HG02840 (cell line): ENCODE measurements around the gene XIRP2.

Experiments used
- ATAC-seq: cut with Tn5 transposase; IDR thresholded peaks from one replicate; pipeline ENCODE4 v1.9.1; 2021; ENCODE audit warnings: mild to moderate bottlenecking, moderate library complexity, moderate number of reproducible peaks; ENCODE audit not compliant: unreplicated experiment, low FRiP score

Gene XIRP2

DNA sequence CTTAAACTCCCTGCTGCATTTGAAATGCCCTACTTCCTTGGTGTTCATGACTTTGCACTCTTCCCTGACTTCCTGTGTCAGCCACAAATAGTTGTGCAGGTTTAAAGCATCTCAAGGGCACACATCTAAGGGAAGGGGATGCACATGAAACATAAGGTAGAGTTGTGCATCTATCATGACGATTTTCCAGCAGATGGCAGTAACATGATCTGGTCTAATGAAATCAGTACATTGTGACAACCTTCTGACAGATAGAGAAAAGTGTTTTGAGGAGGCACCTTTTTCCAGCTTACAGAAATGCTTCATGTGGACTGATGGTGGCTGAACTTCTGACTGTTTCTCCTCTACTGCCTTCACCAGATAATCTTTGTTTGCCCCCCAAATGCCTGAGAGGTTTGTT is 238.9 kb downstream of the XIRP2 start:
- no peak for ATAC-seq

DNA sequence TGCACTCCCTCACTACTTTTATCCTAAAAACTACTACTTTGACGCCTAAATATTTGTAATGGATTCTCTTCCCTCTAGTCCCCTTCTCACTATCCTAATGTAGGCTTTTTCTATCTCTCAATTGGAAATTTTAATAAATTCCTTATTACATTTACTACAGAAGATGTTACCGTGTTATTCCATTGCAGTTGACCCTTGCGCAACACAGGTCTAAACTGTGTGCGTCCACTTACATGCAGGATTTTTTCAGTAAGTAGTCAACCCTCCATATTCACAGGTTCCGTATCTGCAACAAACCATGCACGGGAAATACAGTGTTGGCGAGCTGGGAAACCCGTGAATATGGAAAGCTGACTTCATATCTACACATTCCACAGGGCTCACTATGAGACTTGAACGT is 239.8 kb downstream of the XIRP2 start:
- ATAC-seq = no peak

DNA sequence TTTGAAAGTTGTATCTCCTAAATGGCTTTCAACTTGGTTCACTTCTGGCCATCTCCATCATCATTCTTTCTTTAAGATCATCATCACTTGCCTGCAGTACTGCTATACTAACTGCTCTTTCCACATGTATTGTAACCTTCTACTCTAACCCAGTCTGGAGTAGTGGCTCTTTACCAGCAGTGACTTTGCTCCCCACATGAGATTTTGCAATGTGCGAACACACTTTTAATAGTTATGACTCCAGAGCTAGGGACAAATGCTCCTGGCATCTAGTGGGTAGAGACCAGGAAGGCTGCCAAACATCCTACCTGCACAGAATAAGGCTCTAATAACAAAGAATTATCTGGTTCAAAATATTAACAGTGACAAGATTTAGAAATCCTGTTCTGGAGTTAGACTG is 243.8 kb downstream of the XIRP2 start:
- ATAC-seq = no peak

DNA sequence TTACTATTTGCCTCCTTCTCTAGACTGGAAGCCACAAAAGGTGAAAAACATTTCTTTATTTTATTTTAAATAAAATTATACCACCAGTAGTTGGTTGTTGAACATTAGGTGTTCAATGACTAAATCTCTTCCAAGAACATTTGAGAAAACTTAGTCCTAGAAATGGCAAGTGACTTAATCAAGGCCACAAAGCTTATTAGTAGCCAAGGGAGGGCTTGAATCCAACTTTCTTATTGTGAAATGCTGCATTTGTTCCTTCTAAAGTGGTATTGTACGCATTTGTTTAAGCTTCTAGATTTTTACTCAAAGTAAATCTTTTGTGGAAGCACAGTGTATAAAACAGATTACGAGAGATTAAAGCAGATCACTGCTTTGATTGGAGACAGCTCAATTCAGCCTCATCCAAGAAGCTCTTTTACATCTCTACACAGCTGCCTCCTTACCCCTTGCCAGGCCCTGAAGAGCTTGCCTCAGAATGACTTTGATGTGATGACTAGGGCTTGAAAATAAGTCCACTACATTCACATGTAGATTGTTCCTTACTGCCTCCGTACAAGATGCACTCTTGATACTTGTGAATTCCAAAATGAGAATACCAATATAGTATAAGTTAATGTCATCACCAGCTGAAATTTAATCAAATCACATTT is 244.8 kb downstream of the XIRP2 start:
- ATAC-seq = no peak

DNA sequence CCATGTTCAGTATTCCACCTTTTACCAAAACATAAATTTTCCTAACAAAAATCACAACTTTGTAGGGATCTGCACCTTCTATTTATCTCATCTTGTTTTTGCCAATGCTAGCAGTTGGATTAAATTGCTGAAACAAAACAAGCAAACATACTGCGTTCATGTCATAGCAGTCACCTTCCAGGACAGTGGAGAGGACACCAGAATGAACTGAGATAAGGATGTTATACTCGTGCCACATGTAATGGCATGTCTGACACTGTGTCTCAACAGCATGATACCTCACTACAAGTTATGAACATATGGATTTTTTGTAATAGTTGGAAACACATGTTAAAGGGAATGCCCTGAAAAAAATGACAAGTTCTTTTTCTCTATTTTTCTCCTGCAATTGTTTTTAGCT is 245.3 kb downstream of the XIRP2 start:
- ATAC-seq = no peak

DNA sequence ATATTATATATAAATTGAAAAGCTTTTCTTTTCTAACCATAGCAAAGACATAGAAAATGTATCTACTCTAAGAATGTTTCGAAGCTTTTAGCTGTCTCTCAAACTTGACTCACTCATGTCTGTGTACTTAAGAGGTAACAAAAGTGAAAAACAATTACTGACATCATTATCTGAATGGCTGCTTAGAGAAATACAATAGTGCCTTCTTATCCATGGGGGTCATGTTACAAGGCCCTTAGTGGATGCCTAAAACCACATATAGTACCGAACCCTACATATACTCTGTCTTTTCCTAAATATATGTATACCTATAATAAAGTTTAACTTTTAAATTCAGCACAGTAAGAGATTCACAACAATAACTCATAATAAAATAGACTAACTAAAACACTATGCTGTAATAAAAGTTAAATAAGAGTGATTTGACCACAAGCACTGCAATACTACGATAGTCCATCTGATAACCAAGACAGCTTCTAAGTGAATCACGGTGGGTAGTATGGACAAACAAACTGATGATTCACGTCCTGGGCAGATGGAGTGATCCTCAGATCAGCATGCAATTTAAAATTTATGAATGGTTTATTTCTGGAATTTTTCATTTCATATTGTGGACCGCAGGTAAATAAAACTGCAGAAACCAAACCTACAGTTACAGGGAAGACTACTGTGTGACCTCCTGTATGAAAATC is 246.2 kb downstream of the XIRP2 start:
- ATAC-seq = no peak

DNA sequence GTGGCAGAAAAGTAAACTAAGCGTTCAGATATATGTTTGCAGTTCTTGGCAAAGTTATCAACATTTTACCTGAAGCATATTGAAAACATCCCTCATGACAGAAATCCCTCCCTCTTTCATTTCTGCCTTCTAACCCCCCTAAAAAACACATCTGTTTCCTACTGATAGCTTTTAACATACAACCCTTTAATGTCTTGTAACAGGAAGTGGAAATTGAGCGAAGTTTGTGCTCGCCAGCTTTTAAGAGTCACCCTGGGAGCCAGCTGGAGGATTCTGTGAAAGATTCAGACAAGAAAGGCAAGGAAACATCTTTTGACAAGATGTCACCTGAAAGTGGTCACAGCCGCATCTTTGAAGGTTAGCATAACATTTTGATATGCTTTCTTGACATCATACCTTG is 247.4 kb downstream of the XIRP2 start:
- ATAC-seq = no peak

DNA sequence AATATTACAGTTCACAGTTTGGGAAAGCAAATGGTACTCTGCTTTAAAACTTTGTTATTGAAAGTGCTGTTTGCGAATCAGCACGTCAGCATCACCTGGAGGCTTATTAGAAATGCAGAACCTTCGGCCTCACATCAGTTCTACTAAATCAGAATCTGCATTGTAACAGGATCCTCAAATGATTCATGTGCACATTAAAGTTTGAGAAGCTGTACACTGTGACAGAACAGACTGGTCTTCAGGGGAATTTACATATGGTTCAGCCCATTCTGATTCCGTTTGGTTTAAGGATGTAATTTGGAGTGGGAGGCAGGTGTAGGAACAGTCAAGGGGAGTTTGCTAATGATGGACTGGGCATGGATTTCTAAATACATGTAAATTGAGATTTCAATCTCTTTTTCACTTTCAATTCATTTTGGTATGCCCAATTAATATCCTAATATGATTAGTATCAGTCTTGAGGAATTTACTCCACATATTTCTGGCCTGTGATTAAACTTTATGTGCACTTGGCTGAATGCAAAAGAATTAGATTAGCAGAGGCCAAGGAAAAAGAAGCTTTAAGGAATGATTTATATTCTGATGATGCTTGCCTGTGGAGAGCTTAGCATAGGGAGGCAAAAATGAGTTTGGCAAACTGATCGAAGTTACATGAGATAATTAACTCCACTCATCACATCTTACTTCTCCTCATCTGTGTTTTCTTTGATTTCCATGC is 248.8 kb downstream of the XIRP2 start:
- no peak for ATAC-seq

DNA sequence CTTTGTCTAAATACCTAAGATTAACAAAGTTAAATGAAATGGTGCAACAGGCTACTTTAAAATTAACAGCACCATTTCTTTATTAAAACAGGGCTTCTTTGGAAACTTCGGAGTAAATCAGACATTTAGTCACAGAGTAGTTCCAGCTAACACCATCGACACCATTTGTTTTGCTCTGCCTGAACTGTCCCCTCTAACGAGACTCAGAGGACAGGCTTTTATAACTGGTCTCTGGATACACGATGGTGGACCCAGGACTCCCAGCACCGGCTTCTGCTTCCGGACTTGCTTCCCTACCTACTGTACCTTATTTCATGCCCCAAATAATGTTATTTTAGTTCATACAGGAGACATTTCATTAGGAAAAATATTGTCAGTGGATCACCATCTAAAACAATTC is 252.1 kb downstream of the XIRP2 start:
- no peak for ATAC-seq

DNA sequence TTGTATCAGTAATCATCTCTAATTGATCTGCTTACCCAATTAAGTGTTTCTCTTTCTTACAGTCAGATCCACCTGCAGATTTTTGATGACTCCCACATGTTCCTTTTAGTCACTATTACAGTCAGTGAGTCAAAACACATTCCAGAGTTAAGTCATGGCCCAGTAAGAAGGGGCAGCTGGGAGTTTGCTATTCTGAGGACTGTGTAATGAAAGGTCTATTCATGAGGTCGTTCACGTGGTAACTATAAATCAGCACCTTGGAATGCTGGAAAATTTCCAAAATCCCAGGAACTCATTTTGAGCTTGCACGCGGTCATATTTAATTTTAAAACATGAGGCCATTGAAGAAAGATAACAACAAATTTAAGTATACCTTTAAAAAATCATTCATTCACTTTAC is 252.5 kb downstream of the XIRP2 start:
- ATAC-seq = no peak

DNA sequence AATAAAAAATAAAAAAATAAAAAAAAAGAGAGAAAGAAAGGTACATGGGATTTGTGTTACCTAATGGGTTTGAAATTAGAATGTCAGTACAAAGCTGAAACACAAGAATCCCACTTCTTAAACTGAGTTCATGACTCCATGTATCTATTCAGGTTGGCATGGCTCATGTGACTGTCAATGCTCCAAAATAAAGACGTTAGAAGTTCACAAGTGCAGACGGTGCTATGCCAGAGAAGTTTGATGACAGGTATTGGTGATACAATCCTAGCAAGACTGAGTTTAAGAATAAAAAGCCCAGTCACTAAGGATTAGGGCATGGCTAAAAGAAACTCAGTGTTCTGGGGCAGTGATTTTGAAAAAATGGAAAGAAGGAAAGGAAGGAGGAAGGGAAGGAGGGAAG is 254.3 kb downstream of the XIRP2 start:
- ATAC-seq = no peak

DNA sequence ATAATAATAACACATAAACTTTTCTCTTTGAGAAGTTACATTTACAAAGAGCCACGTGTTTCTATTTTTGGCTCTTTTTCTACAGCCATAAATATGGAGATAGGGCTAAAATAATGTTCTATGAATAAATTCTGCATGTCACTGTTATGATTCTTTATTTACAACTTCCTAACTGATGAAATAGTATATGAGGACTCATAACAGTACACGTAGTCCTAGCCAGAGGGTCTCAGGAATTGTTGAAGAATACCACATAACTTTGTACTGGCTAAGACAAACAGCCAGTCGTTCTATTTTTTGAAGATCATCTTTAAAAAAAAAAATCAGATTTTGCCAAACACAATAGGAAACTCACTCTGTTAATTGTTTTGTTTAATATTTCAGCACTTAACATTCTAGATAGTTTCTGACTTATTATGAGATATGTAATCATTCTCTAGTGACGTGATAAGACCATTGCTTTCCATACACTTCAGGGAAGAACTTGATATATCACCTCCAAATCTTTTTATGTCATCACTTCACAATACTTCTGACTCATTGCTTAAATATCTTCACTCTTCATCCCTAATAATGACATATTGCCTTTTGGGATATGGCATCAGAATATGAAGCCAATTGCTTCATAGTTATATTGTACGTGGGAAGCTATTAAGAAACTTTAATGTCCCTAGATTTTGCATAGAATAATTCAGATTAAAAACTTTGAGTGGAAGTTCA is 256.1 kb downstream of the XIRP2 start:
- no peak for ATAC-seq

DNA sequence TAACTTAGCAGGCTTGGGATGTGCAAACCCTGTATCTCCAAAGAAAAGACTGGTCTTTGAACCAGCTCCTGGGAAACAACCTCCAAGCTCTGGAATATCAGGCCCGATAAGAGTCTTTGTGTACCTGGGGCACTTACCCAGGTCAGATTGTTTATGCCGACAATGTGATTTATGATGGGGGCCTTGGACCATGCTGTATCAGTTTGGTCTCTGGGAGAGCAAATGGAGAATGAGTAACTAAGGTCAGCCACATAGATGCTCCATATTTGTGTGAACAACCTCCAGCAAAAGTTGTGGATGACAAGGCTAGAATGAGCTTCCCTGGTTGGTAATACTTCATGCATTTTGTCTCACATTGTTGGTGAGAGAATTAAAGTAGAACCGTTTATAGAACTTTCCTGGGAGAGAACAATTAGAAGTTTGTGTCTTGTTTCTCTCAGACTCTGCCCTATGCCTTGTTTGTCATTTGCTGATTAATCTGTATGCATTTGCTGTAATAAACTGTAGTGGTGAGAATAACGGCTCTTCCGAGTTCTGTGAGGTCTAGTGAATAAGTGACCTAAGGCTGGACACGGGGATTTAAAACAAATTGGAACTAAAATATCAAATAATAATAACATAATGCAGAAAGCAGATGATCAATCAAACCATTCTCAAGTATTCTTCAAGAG is 259.1 kb downstream of the XIRP2 start:
- no peak for ATAC-seq

DNA sequence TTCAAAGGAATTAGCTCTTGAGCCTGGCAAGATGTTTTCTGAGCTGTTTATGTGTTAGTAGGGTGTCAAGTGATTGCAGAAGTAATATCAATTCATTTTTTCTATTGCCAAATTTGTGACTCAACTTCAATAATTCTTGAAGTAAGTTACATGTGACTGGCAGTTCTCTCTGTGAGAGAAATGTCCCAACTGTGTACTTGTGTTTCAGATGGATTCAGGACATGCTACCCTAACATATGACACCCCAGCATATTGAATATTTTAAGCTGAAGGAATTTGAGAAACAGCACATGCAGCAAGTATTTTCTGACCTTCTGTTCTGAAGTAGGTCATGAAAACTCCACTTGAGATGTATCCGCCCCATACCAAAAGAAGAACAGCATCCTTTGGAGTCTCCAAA is 263.6 kb downstream of the XIRP2 start:
- ATAC-seq = no peak

DNA sequence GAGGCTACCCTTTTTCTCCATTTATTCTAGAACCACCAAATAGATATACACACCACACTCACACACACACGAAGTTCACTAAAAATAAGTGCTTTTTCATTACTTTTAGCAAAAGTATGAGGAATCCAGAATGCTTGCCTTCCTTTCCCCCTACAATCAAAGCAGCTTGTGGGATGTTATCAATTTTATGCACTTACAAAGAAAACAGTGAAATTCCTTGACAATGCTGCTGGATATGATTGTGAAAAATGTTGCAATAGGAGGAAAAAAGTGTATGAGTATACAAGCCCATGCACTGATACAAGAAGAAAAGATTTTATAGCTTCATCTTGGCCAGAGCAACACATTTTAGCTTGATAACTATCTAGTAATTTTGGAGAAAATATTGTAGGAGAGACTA is 269.2 kb downstream of the XIRP2 start:
- no peak for ATAC-seq

DNA sequence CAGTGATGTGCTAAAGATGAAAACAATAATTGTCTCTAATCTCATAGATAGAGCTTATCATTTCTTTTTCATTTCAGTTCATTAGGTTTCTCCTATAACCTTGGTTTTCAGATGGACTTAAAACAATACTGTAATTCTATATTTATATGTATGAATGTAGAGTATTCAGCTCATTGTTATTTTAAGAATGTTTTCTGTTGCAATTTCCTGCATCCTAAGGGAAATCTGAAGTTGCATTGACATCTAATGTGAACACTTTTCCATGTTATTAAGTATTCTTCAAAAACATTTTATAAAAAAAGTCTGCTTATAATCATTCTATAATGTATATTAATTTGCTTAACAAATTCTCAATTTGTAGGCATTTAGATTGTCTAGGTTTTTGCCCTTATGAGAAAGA is 288.9 kb downstream of the XIRP2 start:
- ATAC-seq = no peak

DNA sequence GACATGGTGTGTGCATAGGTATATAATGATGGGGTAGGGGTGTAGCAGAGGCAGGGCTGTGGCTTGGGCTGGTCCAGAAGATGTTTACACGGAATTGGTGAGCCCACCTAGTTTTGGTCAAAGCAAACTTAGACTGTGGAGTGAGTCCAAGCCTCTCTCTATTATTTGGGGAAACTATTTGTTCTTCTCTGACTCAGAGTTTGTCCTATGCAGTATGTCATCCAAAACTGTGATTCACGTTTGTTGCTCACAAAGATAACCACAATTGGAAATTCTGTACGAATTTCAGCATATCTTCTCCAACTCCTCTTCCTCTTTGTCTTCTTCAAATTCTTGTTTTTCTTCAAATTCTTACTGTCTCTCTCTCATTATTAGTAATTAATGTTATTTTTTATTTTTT is 292.9 kb downstream of the XIRP2 start:
- no peak for ATAC-seq

DNA sequence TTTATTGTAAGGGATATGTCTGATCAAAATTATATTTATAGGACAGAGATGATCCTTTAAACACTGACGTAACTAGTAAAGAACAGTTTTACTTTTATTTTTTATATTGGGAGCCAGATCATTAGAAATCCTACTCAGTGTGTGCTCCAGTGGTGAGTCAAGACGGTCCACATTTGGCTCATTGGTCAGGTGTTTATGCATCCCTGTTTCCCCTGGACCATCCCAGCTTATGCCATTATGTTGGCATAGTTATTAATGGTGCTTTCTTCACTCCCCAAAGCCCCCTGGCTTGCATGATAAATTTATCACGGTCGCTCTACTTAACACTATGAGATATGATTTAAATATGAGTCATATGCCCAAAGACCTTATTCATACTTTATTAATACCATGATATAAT is 293.4 kb downstream of the XIRP2 start:
- ATAC-seq = no peak

DNA sequence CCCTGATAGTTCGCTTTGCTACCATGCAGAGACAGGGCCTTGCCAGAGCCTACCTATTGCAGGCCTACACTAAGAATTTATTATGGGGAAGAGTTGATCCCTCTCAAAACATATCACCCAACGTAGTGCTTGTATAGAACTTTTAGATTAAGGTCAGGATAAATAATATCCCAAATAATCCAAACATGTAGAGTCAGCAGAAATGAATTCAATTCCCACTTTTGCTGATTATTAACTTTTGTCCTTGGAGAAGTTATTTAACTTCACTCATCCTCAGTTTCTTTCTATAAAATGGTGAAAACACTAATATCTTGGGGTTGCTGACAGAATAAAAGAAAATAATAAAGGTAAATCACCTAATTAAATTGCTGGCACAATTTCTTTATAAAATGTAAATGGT is 294.1 kb downstream of the XIRP2 start:
- no peak for ATAC-seq

DNA sequence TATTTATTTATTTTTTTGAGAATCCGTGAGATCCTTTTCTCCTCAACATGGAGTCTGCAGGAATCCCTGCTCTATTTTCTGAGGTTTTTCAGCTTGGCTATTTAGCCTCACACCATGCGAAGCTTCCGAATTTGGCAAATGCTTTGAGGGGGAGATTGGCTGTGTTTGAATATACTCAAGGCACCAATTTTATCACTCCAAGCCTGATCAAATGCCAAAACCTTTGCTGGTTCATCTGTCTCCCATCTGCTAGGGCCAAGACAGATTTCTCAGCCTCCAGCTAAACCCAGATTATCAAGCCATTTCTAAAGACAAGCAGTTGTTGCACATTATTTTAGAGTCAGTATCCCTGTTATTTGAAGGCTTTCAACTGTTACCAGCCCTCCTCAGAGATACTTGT is 295.7 kb downstream of the XIRP2 start:
- ATAC-seq = no peak

DNA sequence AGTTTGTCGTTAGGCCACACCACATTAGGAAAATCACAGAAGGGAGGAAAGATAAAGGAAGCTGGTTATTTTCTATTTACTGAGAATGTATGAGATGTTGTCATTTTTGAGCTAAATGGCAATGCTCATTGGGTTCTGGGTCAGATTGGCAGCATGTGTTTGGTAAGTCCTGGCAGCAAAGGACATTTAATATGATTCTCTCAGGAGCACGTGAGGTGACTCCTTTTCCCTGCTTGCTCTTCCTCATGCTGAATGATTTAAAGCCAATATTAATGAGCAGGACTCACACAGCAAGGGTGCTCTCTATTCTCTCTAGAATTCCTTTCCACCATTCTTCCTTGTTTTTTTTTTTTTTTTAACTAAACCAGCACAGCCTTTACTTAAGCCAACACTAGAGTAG is 298.2 kb downstream of the XIRP2 start:
- no peak for ATAC-seq
